H1 (cell line): Measurements from ENCODE around the gene RFT1. TPM values are rescaled to one million over a fixed set of nuclear protein-coding genes. Genes with fewer than 3 reads are reported as not detected.

Experiments used
- CTCF ChIA-PET: fragments of 300-600 bp; sonication (Branson Sonifier 250); formaldehyde crosslinking; loops from one replicate; lab custom pipeline; 2021; ENCODE audit not compliant: partially characterized antibody; lab: Charles Lee
- POLR2A ChIA-PET: fragments of 300-600 bp; sonication (Branson Sonifier 250); formaldehyde crosslinking; loops from one replicate; lab custom pipeline; 2021; ENCODE audit warnings: inconsistent platforms; ENCODE audit not compliant: partially characterized antibody; lab: Charles Lee
- DNase-seq, 2 experiments: peaks; one replicate each; pipeline versions ENCODE4 v3.0.0 to v3.0.0-alpha.2; 2010 to 2022; ENCODE audit warnings: low spot score in 2 of 2, low read depth in 1 of 2, mixed read lengths in 1 of 2
- FAIRE-seq: peaks from 2 replicates; lab custom pipeline; 2011; peaks lifted over from hg19 to GRCh38; lab: Jason Lieb, UNC
- H2AFZ ChIP-seq: 2 replicates; pipeline ENCODE4 v1.8.1; 2012; ENCODE audit warnings: low read length, inconsistent platforms
- H2AK5ac ChIP-seq: 2 replicates; pipeline ENCODE4 v1.6.1; 2013; ENCODE audit warnings: low read depth, low read length
- H2BK120ac ChIP-seq: replicated peaks from 2 replicates; pipeline ENCODE3; 2013; ENCODE audit warnings: low read depth, low read length, inconsistent platforms
- H2BK12ac ChIP-seq: 2 replicates; pipeline ENCODE4 v1.6.1; 2013; ENCODE audit warnings: low read depth, low read length
- H2BK15ac ChIP-seq: 2 replicates; pipeline ENCODE4 v1.6.1; 2013; ENCODE audit warnings: low read length
- H2BK20ac ChIP-seq: 2 replicates; pipeline ENCODE4 v1.6.1; 2013; ENCODE audit warnings: low read length
- H2BK5ac ChIP-seq: 2 replicates; pipeline ENCODE4 v1.6.1; 2013; ENCODE audit warnings: low read depth, low read length
- H3K14ac ChIP-seq: 2 replicates; pipeline ENCODE4 v1.6.1; 2013; ENCODE audit warnings: inconsistent platforms; ENCODE audit not compliant: insufficient read length
- H3K18ac ChIP-seq: 2 replicates; pipeline ENCODE4 v1.6.1; 2013; ENCODE audit warnings: low read length; ENCODE audit errors: extremely low read depth
- H3K23ac ChIP-seq: 2 replicates; pipeline ENCODE4 v1.6.1; 2013; ENCODE audit warnings: inconsistent platforms; ENCODE audit not compliant: insufficient read length
- H3K23me2 ChIP-seq: 2 replicates; pipeline ENCODE4 v1.6.1; 2013; ENCODE audit warnings: low read depth, low read length
- H3K27ac ChIP-seq: 2 replicates; pipeline ENCODE4 v1.6.1; 2011; ENCODE audit warnings: low read depth, low read length, inconsistent platforms
- H3K27me3 ChIP-seq, 4 experiments: replicated peaks in 1 of 4; 1 replicate in 1 of 4; 2 replicates in 3 of 4; pipeline versions ENCODE4 v1.6.1 to v1.8.1; 2011 to 2013; ENCODE audit warnings: low read length in 3 of 4, mild to moderate bottlenecking in 3 of 4, inconsistent platforms in 2 of 4, mixed read lengths in 2 of 4, moderate library complexity in 1 of 4; ENCODE audit not compliant: control insufficient read depth in 3 of 4, insufficient read depth in 3 of 4; ENCODE audit errors: extremely low read depth in 1 of 4
- H3K36me3 ChIP-seq, 4 experiments: 2 replicates each; pipeline versions ENCODE4 v1.6.1 to v1.8.1; 2011 to 2013; ENCODE audit warnings: mild to moderate bottlenecking in 4 of 4, low read length in 3 of 4, moderate library complexity in 2 of 4, control low read depth in 1 of 4, inconsistent platforms in 1 of 4; ENCODE audit not compliant: insufficient read depth in 4 of 4, control insufficient read depth in 2 of 4
- H3K4ac ChIP-seq: replicated peaks from 2 replicates; pipeline ENCODE3; 2013; ENCODE audit warnings: low read length, low read depth, mixed read lengths, inconsistent platforms; ENCODE audit not compliant: insufficient read length
- H3K4me1 ChIP-seq, 4 experiments: replicated peaks in 1 of 4; 1 replicate in 1 of 4; 2 replicates in 3 of 4; pipeline versions ENCODE4 v1.6.1 to v1.8.1; 2011 to 2013; ENCODE audit warnings: low read length in 3 of 4, inconsistent platforms in 2 of 4, mixed read lengths in 1 of 4; ENCODE audit not compliant: insufficient read depth in 4 of 4, control insufficient read depth in 3 of 4
- H3K4me2 ChIP-seq, 2 experiments: 2 replicates each; pipeline versions ENCODE4 v1.6.1 to v1.8.1; 2011 to 2013; ENCODE audit warnings: low read depth in 2 of 2, low read length in 2 of 2, control low read depth in 1 of 2, inconsistent platforms in 1 of 2, mild to moderate bottlenecking in 1 of 2; ENCODE audit not compliant: insufficient read depth in 1 of 2
- H3K4me3 ChIP-seq, 4 experiments: fragments of 200-600, 300-600 bp in 1 of 4; sonication (generic), shearing (Covaris generic), sonication (Bioruptor Twin) in 1 of 4; 2 replicates each; pipeline versions ENCODE4 v1.5.1 to v1.8.1; 2011 to 2016; ENCODE audit warnings: low read length in 4 of 4, low read depth in 3 of 4, control low read depth in 2 of 4, inconsistent platforms in 2 of 4, mild to moderate bottlenecking in 2 of 4, mixed read lengths in 1 of 4, moderate library complexity in 1 of 4; ENCODE audit not compliant: insufficient read depth in 2 of 4; ENCODE audit errors: extremely low read depth in 1 of 4
- H3K56ac ChIP-seq: replicated peaks from 2 replicates; pipeline ENCODE3; 2013; ENCODE audit warnings: low read depth, mild to moderate bottlenecking, mixed read lengths, low read length, inconsistent platforms; ENCODE audit not compliant: insufficient read length
- H3K79me1 ChIP-seq: 2 replicates; pipeline ENCODE4 v1.6.1; 2013; ENCODE audit warnings: low read depth, low read length, control low read depth
- H3K79me2 ChIP-seq, 2 experiments: 2 replicates each; pipeline versions ENCODE4 v1.6.1 to v1.8.1; 2012 to 2013; ENCODE audit warnings: low read length in 2 of 2, mild to moderate bottlenecking in 2 of 2, inconsistent platforms in 1 of 2; ENCODE audit not compliant: insufficient read depth in 2 of 2, control insufficient read depth in 1 of 2
- H3K9ac ChIP-seq, 4 experiments: replicated peaks in 1 of 4; 1 replicate in 1 of 4; 2 replicates in 3 of 4; pipeline versions ENCODE4 v1.6.1 to v1.8.1; 2011 to 2013; ENCODE audit warnings: low read depth in 3 of 4, low read length in 3 of 4, control low read depth in 2 of 4, mild to moderate bottlenecking in 2 of 4, moderate library complexity in 2 of 4, inconsistent platforms in 1 of 4; ENCODE audit errors: extremely low read depth in 1 of 4
- H3K9me3 ChIP-seq, 2 experiments: 2 replicates each; pipeline versions ENCODE4 v1.6.1 to v1.8.1; 2012 to 2013; ENCODE audit warnings: mild to moderate bottlenecking in 2 of 2, moderate library complexity in 2 of 2, control low read depth in 1 of 2, inconsistent platforms in 1 of 2, low read depth in 1 of 2, low read length in 1 of 2, mixed read lengths in 1 of 2; ENCODE audit not compliant: insufficient read depth in 2 of 2
- H4K20me1 ChIP-seq, 2 experiments: replicated peaks in 1 of 2; 2 replicates each; pipeline versions ENCODE3 to v1.8.1; 2011 to 2013; ENCODE audit warnings: inconsistent platforms in 2 of 2, low read length in 2 of 2, mild to moderate bottlenecking in 1 of 2; ENCODE audit not compliant: insufficient read depth in 2 of 2, control insufficient read depth in 1 of 2
- H4K5ac ChIP-seq: 2 replicates; pipeline ENCODE4 v1.6.1; 2013; ENCODE audit warnings: low read length, low read depth, mixed read lengths, inconsistent platforms; ENCODE audit not compliant: insufficient read length
- H4K8ac ChIP-seq: 2 replicates; pipeline ENCODE4 v1.8.0; 2013; ENCODE audit warnings: mild to moderate bottlenecking, moderate library complexity, low read length, inconsistent platforms; ENCODE audit not compliant: insufficient read depth; ENCODE audit errors: extremely low read depth
- H4K91ac ChIP-seq: replicated peaks from 2 replicates; pipeline ENCODE3; 2013; ENCODE audit warnings: low read length, mixed read lengths, inconsistent platforms; ENCODE audit not compliant: insufficient read length
- CTBP2 ChIP-seq: IDR thresholded peaks from 2 replicates; pipeline ENCODE4 v1.7.0; 2011; ENCODE audit warnings: borderline replicate concordance, mild to moderate bottlenecking, moderate library complexity, mixed read lengths, low read length; ENCODE audit not compliant: insufficient read depth, insufficient read length
- POU5F1 ChIP-seq: IDR thresholded peaks from 2 replicates; pipeline ENCODE4 v1.6.1; 2011; ENCODE audit warnings: low read depth, mild to moderate bottlenecking, low read length, moderate library complexity
- RAD21 ChIP-seq, 2 experiments: IDR thresholded peaks in 1 of 2; conservative IDR thresholded peaks in 1 of 2; 2 replicates each; pipeline ENCODE4 v1.6.1; 2011; ENCODE audit warnings: low read depth in 2 of 2, low read length in 2 of 2, improper control_type of control experiment in 1 of 2, inconsistent platforms in 1 of 2, mild to moderate bottlenecking in 1 of 2, moderate library complexity in 1 of 2
- WGBS, 2 experiments: shearing (Covaris generic) in 1 of 2; methylation state at CpG; one replicate each; pipeline versions ENCODE4 v1.1.6 to v1.1.7; 2013 to 2015; ENCODE audit warnings: low lambda C conversion rate in 2 of 2, mixed read lengths in 2 of 2, inconsistent platforms in 1 of 2, low coverage in 1 of 2, missing lambda C conversion rate in 1 of 2; ENCODE audit not compliant: insufficient replicate concordance in 2 of 2, insufficient coverage in 1 of 2, insufficient read length in 1 of 2; ENCODE audit errors: extremely low coverage in 1 of 2, missing lambda C conversion rate in 1 of 2; 5-methylcytosine and 5-hydroxymethylcytosine counted together
- polyA plus RNA-seq, 7 experiments: library from polyadenylated mRNA; depleted of rRNA in 3 of 7; stranded (reverse) in 5 of 7; unstranded in 2 of 7; fragments of >200 nt in 5 of 7; fragments of 200-250 nt in 2 of 7; gene quantifications; 1 replicate in 5 of 7; 2 replicates in 1 of 7; 4 replicates in 1 of 7; pipeline versions ENCODE4 v1.2.1 to v1.2.3, GENCODE V29; 2011 to 2013; ENCODE audit warnings: missing spikeins in 2 of 7, mixed read lengths in 2 of 7
- total RNA-seq: library from RNA; stranded (reverse); fragmentation: NEBNext Ultra II Directional; extraction: Animal tissue kit (Norgen Biotek cat#: 25700); gene quantifications from 2 replicates; pipeline ENCODE4 v1.2.1, GENCODE V29; 2021
- TF ChIP-seq, protein P1 (sequence below): IDR thresholded peaks from 2 replicates; pipeline ENCODE4 v1.6.1; 2011; ENCODE audit warnings: low read depth, mild to moderate bottlenecking, low read length; ENCODE audit not compliant: insufficient read depth

The RFT1 gene
- total and polyA plus RNA-seq, 2 of the 8 experiments (the other 6 are each of a cell fraction or from before 2014, with no cell fraction given), result 27.7 to 42.4 TPM

DNA sequence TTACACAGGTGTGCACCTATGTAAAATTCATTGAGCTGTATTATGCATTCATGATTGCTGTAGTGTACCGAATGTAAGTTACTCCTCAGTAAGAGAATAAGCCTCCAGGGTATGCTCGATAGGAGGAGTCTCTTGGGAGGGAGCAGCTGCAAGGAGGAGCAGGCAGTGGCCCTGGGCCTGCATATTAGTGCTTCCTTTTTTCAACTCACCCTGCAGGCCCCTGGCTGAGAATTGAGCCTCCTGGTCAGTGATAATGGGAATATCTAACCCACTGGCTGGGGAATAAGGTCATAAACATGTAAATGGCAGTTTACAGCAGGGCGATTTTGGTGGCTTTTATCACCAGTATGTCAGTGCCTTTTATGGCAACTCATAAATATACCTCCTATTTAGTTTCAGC is 62.7 kb downstream of the RFT1 start:
- Histone ChIP-seq H2BK15ac (no peak overlapping the region), H2BK120ac (no peak overlapping the region), H3K4ac (no peak overlapping the region), H3K23ac (no peak overlapping the region), H3K79me2 (no peaks in the 10 kb centered on the region), H3K36me3 (no peaks in the 10 kb centered on the region), H3K27ac (no peak overlapping the region), H3K18ac (no peak overlapping the region; the same call in 1 of the 2 replicates), H2AFZ (no peak overlapping the region), H2BK20ac (no peak overlapping the region), H2BK12ac (no peak overlapping the region), H3K14ac (no peak overlapping the region), H3K9me3 (no peaks in the 10 kb centered on the region), H4K5ac (no peak overlapping the region), H3K23me2 (0 out of 2 replicates have a peak, but pooled peaks cover 2% of the 10 kb centered on the region), H4K8ac (no peak overlapping the region), H2AK5ac (no peak overlapping the region), H3K27me3 (peaks cover 0 to 2% (median 0%) of the 10 kb centered on the region in 4 experiments; a peak in 3 of 7 replicates), H4K20me1 (no peaks in the 10 kb centered on the region), H3K9ac (no peak overlapping the region; a peak in 2 of 7 replicates), H3K56ac (no peak overlapping the region), H3K4me1 (peaks cover 0 to 4% (median 2%) of the 10 kb centered on the region in 4 experiments; a peak in 3 of 7 replicates), H4K91ac (no peak overlapping the region), H2BK5ac (no peak overlapping the region), H3K4me3 (no peak overlapping the region), H3K79me1 (no peaks in the 10 kb centered on the region), H3K4me2 (no peak overlapping the region)
- no peak for DNase-seq
- no peak for FAIRE-seq
- TF ChIP-seq, protein P1, sequence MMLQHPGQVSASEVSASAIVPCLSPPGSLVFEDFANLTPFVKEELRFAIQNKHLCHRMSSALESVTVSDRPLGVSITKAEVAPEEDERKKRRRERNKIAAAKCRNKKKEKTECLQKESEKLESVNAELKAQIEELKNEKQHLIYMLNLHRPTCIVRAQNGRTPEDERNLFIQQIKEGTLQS, result no peak
- no peak for TF ChIP-seq RAD21 (IDR thresholded peaks at IDR 0.05 in 1 of 2, conservative IDR thresholded peaks at IDR 0.05 in 1 of 2; ENCODE audit: low read depth in 2 of 2, low read length in 2 of 2)
- no peak for TF ChIP-seq CTBP2
- no peak for TF ChIP-seq POU5F1
- 84% methylated on average over 3 of the region's 3 CpGs; no CpG with 5 or more reads in 1 of the 2 experiments for WGBS, 2 experiments
- ChIA-PET POLR2A (interaction anchor here (0.6 kb wide), 1 partner anchor 59 kb away, joined by 3 read pairs; no protein-coding TSS in a partner anchor), CTCF (interaction anchor here (0.8 to 1.8 kb wide), 4 partner anchors 21 to 219 kb away, joined by 3 to 5 read pairs (median 3); no protein-coding TSS in a partner anchor)
